Smooth muscle cell (in vitro differentiated cells): ENCODE measurements around the gene FIS1. TPM values are rescaled to one million over a fixed set of nuclear protein-coding genes. Genes with fewer than 3 reads are reported as not detected.
"Not testable (repeated sequence)": the region's sequence is repeated elsewhere in the genome, so short reads cannot be mapped to it uniquely, and the experiment has no call there.

Experiments used
- DNase-seq: peaks from one replicate; lab custom pipeline; 2025; ENCODE audit not compliant: unreplicated experiment; lab: John Stamatoyannopoulos, UW
- H2AFZ ChIP-seq: fragments of 200-600 bp; sonication (generic); 2 replicates; pipeline ENCODE4 v1.6.0; 2016; ENCODE audit warnings: antibody characterized with exemption, low read depth, mild to moderate bottlenecking
- H3F3A ChIP-seq: fragments of 200-600 bp; sonication (generic); 2 replicates; pipeline ENCODE4 v1.6.0; 2017; ENCODE audit warnings: antibody characterized with exemption, low read depth
- H3K27ac ChIP-seq: fragments of 200-600 bp; sonication (generic); 2 replicates; pipeline ENCODE4 v1.5.1; 2016; ENCODE audit warnings: low read depth, mild to moderate bottlenecking
- H3K27me3 ChIP-seq: fragments of 200-600 bp; sonication (generic); 2 replicates; pipeline ENCODE4 v1.6.1; 2016; ENCODE audit warnings: low read depth, mild to moderate bottlenecking
- H3K36me3 ChIP-seq: fragments of 200-600 bp; sonication (generic); 2 replicates; pipeline ENCODE4 v1.5.1; 2016; ENCODE audit warnings: low read depth
- H3K4me1 ChIP-seq: fragments of 200-600 bp; sonication (generic); 2 replicates; pipeline ENCODE4 v1.5.1; 2016; ENCODE audit warnings: low read depth
- H3K4me2 ChIP-seq: fragments of 200-600 bp; sonication (generic); 2 replicates; pipeline ENCODE4 v1.6.0; 2016; ENCODE audit warnings: mild to moderate bottlenecking
- H3K4me3 ChIP-seq: fragments of 200-600 bp; sonication (generic); 2 replicates; pipeline ENCODE4 v1.5.1; 2016; ENCODE audit warnings: mild to moderate bottlenecking
- H3K79me2 ChIP-seq: fragments of 200-600 bp; sonication (generic); 2 replicates; pipeline ENCODE4 v1.6.0; 2016; ENCODE audit warnings: low read depth, mild to moderate bottlenecking
- H3K9ac ChIP-seq: fragments of 200-600 bp; sonication (generic); 2 replicates; pipeline ENCODE4 v1.6.0; 2016; ENCODE audit warnings: low read depth
- H3K9me3 ChIP-seq: fragments of 200-600 bp; sonication (generic); replicated peaks from 2 replicates; pipeline ENCODE4 v1.5.1; 2016; ENCODE audit warnings: low read depth
- H4K20me1 ChIP-seq: fragments of 200-600 bp; sonication (generic); 2 replicates; pipeline ENCODE4 v1.6.0; 2016; ENCODE audit warnings: low read depth
- CTCF ChIP-seq: fragments of 200-600 bp; sonication (generic); IDR thresholded peaks from 2 replicates; pipeline ENCODE4 v1.5.1; 2017; ENCODE audit warnings: borderline replicate concordance, mild to moderate bottlenecking, antibody characterized with exemption; ENCODE audit not compliant: insufficient read depth, poor library complexity, severe bottlenecking
- WGBS: methylation state at CpG from one replicate; pipeline ENCODE4 v1.1.7; 2016; ENCODE audit warnings: low lambda C conversion rate; 5-methylcytosine and 5-hydroxymethylcytosine counted together
- polyA plus RNA-seq: library from polyadenylated mRNA; unstranded; fragments of >200 nt; fragmentation: Nextera tagmentation; extraction: Ambion mirVana; gene quantifications from 2 replicates; pipeline ENCODE4 v1.2.1, GENCODE V29; 2016
- total RNA-seq: library from RNA; depleted of rRNA; stranded (reverse); fragments of >200 nt; gene quantifications from 2 replicates; pipeline ENCODE4 v1.2.3, GENCODE V29; 2014

The FIS1 gene
- total and polyA plus RNA-seq, 2 experiments from 2014 or later: 97.7 to 174 TPM

DNA sequence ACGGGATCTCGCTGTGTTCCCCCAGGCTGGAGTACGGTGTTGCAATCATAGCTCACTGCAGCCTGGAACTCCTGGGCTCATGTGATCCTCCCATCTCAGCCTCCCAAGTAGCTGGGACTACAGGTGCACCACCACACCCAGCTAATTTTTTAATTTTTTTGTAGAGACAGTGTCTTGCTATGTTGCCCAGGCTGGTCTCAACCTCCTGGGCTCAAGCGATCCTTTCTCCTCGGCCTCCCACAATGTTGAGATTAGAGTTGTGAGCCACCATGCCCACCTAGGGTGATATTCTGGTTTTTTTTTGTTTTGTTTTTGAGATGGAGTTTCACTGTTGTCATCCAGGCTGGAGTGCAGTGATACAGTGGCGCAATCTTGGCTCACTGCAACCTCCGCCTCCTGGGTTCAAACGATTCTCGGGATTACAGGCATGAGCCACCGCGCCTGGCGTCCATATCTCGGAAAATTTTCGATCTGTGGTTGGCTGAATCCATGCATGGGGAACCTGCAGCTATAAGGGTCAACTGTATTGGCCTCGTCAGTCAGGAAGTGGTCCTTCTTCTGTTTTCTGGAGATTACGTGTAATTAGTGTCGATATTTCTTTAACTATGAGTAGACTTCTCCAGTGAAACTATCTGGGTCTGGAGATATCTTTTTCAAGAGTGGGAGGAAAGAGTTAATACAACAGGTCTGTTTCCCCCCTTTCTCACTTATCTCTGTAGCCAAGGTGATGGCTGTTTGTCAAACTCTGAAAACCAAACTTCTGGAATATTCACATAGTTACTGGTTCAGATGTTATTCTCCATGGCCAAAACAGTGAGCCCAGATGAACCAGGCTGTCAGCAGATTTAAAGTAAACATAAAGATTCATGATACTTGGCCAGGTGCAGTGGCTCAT lies 21.0 kb upstream of the FIS1 start:
- 91% methylated on average over 17 of the region's 17 CpGs for WGBS
- DNase-seq: no peak
- no peak overlapping the region for H3K4me3 ChIP-seq
- H3K27ac ChIP-seq: no peak overlapping the region
- no peak overlapping the region for H3K4me2 ChIP-seq
- H3K9ac ChIP-seq: no peak overlapping the region
- no peaks in the 10 kb centered on the region for H4K20me1 ChIP-seq
- H3K9me3 ChIP-seq: no peaks in the 10 kb centered on the region
- H2AFZ ChIP-seq: no peak overlapping the region
- H3K4me1 ChIP-seq: no peaks in the 10 kb centered on the region
- no peaks in the 10 kb centered on the region for H3K27me3 ChIP-seq
- no peaks in the 10 kb centered on the region for H3K79me2 ChIP-seq
- H3F3A ChIP-seq: no peaks in the 10 kb centered on the region
- no peaks in the 10 kb centered on the region for H3K36me3 ChIP-seq
- TF ChIP-seq CTCF: no peak

GRCh38 chr7:101264102-101264706 lies 19.3 kb upstream of the FIS1 start:
- not testable (repeated sequence) for H3K4me3 ChIP-seq, H3K27ac ChIP-seq, DNase-seq, H3K4me2 ChIP-seq, H3K9me3 ChIP-seq, H3K4me1 ChIP-seq, H4K20me1 ChIP-seq, H3K9ac ChIP-seq, H3K36me3 ChIP-seq, H3K79me2 ChIP-seq, H3F3A ChIP-seq, H3K27me3 ChIP-seq, H2AFZ ChIP-seq
- 63% methylated on average over 5 of the region's 6 CpGs for WGBS

GRCh38 chr7:101258243-101258731 lies 13.4 kb upstream of the FIS1 start:
- WGBS: 82% methylated on average over 7 of the region's 7 CpGs
- H3K9ac ChIP-seq: no peak overlapping the region
- H3K36me3 ChIP-seq: no peaks in the 10 kb centered on the region
- H4K20me1 ChIP-seq: no peaks in the 10 kb centered on the region
- no peaks in the 10 kb centered on the region for H3F3A ChIP-seq
- no peaks in the 10 kb centered on the region for H3K4me1 ChIP-seq
- no peak overlapping the region for H3K4me2 ChIP-seq
- no peaks in the 10 kb centered on the region for H3K9me3 ChIP-seq
- H3K4me3 ChIP-seq: no peak overlapping the region
- no peak for DNase-seq
- H3K27ac ChIP-seq: no peak overlapping the region
- no peak overlapping the region for H2AFZ ChIP-seq
- no peak for TF ChIP-seq CTCF
- H3K27me3 ChIP-seq: no peaks in the 10 kb centered on the region
- H3K79me2 ChIP-seq: no peaks in the 10 kb centered on the region

DNA sequence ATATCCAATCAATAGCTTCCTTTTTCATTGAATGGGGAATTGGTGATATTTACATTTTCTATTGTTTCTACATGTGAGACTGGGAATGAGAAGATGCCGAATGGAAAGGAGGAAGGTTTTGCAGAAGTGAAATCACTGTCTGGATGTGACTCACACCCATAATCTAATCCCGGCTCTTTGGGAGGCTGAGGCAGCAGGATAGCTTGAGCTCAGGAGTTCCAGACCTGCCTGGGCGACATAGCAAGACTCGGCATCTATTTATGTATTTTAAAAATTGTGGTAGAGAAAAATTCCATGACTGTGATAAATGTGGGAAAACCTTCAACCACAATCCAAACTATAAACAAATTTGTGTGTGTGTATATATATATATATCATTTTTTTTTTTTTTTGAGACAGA lies 10.9 kb upstream of the FIS1 start:
- no peak for TF ChIP-seq CTCF
- H3K4me3 ChIP-seq: no peak overlapping the region
- H3K9ac ChIP-seq: no peak overlapping the region
- H3K27ac ChIP-seq: no peak overlapping the region
- no peaks in the 10 kb centered on the region for H3K27me3 ChIP-seq
- no peaks in the 10 kb centered on the region for H3F3A ChIP-seq
- H3K36me3 ChIP-seq: no peaks in the 10 kb centered on the region
- peaks cover 10% of the 10 kb centered on the region for H3K79me2 ChIP-seq
- H2AFZ ChIP-seq: no peak overlapping the region
- peaks cover 1% of the 10 kb centered on the region for H4K20me1 ChIP-seq
- H3K4me1 ChIP-seq: peaks cover 6% of the 10 kb centered on the region
- H3K4me2 ChIP-seq: no peak overlapping the region
- H3K9me3 ChIP-seq: no peaks in the 10 kb centered on the region
- no peak for DNase-seq
- WGBS: 27% methylated on average over 4 of the region's 4 CpGs

- not testable (repeated sequence) for H2AFZ ChIP-seq
Measured at GRCh38 chr7:101253199-101253598, 8.3 kb upstream of the FIS1 start.

More at GRCh38 chr7:101253199-101253598, 8.3 kb upstream of the FIS1 start:
- H3K4me1 ChIP-seq: peaks cover 10% of the 10 kb centered on the region
- not testable (repeated sequence) for H3K4me2 ChIP-seq, H3K36me3 ChIP-seq, H3K27ac ChIP-seq, H3K27me3 ChIP-seq, H3K4me3 ChIP-seq, H3K9me3 ChIP-seq, DNase-seq, H3F3A ChIP-seq, H3K9ac ChIP-seq
- peaks cover 15% of the 10 kb centered on the region for H4K20me1 ChIP-seq
- peaks cover 36% of the 10 kb centered on the region for H3K79me2 ChIP-seq
- 96% methylated on average over 4 of the region's 5 CpGs for WGBS
